Rectal smooth muscle tissue (tissue), 1 donor: Measurements from ENCODE around the gene ADAM19.
A peak's percentile ranks its signal among the peaks of the same experiment; 100 is the strongest.

ENCODE experiments used
- H3K27ac ChIP-seq: one replicate; pipeline ENCODE4 v1.7.0; 2013; ENCODE audit warnings: low read depth, low read length, inconsistent platforms
- H3K27me3 ChIP-seq: one replicate; pipeline ENCODE4 v1.7.0; 2013; ENCODE audit warnings: low read length; ENCODE audit not compliant: control insufficient read depth, insufficient read depth
- H3K36me3 ChIP-seq: one replicate; pipeline ENCODE4 v1.7.0; 2013; ENCODE audit warnings: low read length; ENCODE audit not compliant: control insufficient read depth, insufficient read depth
- H3K4me1 ChIP-seq: one replicate; pipeline ENCODE4 v1.7.0; 2013; ENCODE audit warnings: low read length; ENCODE audit not compliant: control insufficient read depth, insufficient read depth
- H3K4me3 ChIP-seq: one replicate; pipeline ENCODE4 v1.7.0; 2013; ENCODE audit warnings: low read length
- H3K9ac ChIP-seq: one replicate; pipeline ENCODE4 v1.7.0; 2013; ENCODE audit warnings: low read length

The ADAM19 gene

DNA sequence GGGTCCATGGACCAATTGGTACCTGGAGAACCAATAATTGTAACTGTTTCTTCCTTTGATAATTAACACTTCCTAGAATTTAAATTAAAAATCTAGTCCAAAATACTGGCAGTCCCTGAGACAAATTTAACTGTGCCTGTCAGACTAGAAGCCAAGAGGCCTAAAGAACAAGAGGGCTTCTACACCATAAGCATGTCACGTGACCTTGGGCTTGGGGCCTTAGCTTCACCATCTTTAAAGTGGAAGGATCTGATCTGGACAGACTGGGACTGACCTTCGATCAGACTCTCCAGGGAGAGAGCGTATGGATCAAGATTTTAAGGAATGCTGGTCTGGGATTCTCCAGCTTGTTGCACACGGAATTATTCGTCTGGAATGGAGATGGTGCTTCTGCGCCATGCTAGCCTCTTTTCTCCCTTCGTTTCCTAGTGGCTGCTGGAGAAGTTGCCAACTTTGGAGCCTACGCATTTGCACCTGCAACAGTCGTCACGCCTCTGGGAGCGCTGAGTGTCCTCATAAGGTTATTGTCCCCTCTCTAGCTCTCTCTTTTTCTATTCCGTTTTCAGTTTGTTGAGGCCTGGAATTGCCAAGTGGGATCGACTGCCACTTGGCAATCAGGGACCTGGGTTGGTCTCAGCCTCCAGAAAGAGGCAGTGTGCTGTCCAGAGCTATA is 107.1 kb downstream of the ADAM19 start:
- no peak overlapping the region for H3K4me3 ChIP-seq
- no peaks in the 10 kb centered on the region for H3K36me3 ChIP-seq
- peaks cover 19% of the 10 kb centered on the region for H3K4me1 ChIP-seq
- no peak overlapping the region for H3K27ac ChIP-seq
- H3K27me3 ChIP-seq = no peaks in the 10 kb centered on the region
- no peak overlapping the region for H3K9ac ChIP-seq

DNA sequence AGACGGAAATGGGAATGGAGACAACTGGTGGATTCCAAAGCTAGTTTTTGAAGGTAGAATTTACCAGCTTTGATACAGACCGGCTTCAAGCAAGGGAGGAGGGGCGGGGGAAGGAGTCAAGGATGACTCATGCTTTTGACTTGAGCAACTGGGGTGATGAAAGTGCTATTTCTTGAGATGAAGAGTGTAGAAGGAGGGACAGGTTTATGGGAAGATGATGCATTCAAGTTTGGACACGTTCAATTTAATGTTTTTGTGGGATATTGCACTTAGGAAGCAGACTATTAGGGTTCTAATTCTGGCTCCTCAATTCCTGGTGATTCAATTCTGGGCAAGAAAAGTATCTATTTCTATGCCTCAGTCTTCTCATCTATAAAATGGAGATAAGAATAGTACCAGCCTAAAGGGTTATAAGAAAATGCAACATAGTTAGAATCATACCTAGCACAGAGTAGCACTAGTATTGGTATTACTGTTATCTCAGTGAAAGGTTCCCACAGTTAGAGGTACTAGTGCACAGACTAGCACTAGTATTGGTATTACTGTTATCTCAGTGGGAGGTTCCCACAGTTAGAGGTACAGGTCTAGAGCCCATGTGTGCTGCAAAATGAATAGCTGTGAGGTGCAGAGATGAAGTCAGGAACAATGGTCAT is 110.9 kb downstream of the ADAM19 start:
- H3K27ac ChIP-seq = peak overlapping the region; percentile 66

DNA sequence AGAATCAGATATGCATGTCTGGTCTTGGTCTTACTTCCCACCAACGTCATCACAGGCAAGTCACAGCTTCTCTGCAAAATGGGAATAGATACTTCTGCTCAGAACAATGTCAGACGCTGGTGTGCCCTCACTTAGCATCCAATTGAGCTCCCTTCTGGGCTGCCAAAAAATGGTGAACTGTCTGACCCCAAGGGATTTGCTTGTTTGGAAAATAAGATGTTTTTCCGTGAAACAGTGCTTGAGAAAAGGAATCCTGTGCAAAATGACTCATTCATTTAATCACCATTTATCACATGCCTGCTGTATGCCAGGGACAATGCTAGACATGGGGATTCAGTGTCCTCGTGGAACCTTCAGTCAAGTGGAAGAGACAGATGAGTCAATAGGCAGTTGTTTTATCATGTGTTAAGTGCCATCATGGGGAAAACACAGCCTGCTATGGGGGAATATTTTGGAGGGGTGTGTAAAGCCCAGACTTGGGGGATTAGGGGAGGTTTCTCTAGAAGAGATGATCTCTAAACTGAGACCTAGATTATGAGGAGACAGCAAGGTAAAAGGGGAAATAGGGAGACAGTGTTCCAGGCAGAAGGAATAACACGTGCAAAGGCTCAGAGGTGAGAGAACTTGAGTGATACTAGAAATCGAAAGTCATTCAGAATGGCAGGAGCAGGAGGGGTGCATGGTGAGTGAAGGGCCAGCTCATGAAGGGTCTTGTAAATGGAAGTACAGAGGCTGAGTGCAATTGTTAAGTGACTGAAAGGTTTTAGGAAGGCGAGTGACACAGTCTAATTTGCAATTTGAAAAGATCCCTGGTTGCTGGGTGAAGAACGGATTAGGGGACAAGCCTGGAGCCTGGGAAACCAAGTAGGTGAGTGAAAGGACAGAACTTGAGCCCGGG is 111.7 kb downstream of the ADAM19 start:
- Histone ChIP-seq H3K27ac (peak overlapping the region; percentile 66), H3K27me3 (no peaks in the 10 kb centered on the region), H3K36me3 (no peaks in the 10 kb centered on the region), H3K9ac (no peak overlapping the region), H3K4me3 (no peak overlapping the region), H3K4me1 (peaks cover 10% of the 10 kb centered on the region)

More for the DNA sequence above, 110.9 kb downstream of the ADAM19 start:
- no peak overlapping the region for H3K4me3 ChIP-seq
- no peaks in the 10 kb centered on the region for H3K36me3 ChIP-seq
- no peak overlapping the region for H3K9ac ChIP-seq
- no peaks in the 10 kb centered on the region for H3K27me3 ChIP-seq
- H3K4me1 ChIP-seq = peaks cover 10% of the 10 kb centered on the region

DNA sequence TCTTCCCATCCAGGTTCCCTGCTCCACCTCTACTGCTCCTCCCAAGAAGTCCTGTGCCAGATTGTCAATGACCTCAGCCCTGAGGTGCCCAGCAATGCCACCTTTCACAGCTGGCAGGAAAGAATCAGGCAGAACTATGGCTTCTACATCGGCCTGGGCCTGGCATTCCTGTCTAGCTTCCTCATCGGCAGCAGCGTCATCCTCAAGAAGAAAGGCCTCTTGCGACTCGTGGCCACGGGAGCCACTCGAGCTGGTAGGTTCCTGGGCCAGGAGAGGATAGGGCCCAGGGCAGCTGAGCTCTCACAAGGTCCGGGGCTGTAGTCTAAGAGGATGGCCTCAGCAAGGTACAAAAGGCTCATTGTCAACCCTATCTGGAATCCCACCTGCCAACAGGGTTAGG is 112.5 kb downstream of the ADAM19 start:
- Histone ChIP-seq H3K27ac (no peak overlapping the region), H3K27me3 (no peaks in the 10 kb centered on the region), H3K4me1 (peaks cover 10% of the 10 kb centered on the region), H3K36me3 (no peaks in the 10 kb centered on the region), H3K9ac (no peak overlapping the region), H3K4me3 (no peak overlapping the region)

DNA sequence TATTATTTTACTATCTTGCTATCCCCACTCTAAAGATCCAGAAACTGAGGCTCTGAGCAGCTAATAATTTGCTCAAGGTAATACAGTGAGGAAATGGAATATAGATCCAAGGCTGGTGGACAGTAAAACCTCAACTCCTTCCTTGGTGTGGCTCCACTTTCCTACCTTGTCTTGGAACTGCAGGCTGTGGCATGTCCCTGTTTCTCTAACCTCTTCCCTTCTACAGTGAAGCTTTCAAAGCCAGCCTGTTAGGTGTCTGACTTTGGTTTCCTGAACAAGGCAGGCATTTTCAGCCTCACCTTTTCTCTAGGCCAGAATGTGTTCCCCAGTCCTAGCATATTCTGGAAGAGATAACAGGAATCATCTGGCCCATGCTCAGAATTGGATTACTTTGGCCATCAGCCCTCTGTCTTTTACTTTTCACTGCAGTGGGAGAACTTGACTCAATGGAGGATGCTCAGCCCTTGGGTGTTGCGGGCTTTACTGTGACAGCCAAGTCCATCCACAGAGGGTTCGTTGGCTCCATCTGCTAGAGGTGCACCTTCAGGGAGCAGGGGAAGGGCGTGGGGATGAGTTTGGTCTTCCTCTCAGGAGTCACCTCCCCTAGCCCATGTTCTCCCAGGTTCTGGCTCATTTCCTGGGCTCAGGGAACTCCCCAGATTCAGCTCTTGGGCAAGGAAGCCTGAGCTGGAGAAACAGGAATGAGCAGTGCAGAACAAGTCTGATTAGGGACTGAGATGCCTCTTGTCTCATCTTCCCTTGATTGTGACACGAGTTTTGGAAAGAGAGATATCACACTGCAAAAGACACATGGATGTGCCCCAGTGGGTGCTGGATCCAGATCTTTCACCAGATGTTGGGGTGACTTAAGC is 114.4 kb downstream of the ADAM19 start:
- Histone ChIP-seq H3K27ac (no peak overlapping the region), H3K4me1 (peaks cover 10% of the 10 kb centered on the region), H3K9ac (no peak overlapping the region), H3K36me3 (no peaks in the 10 kb centered on the region), H3K4me3 (no peak overlapping the region), H3K27me3 (no peaks in the 10 kb centered on the region)

DNA sequence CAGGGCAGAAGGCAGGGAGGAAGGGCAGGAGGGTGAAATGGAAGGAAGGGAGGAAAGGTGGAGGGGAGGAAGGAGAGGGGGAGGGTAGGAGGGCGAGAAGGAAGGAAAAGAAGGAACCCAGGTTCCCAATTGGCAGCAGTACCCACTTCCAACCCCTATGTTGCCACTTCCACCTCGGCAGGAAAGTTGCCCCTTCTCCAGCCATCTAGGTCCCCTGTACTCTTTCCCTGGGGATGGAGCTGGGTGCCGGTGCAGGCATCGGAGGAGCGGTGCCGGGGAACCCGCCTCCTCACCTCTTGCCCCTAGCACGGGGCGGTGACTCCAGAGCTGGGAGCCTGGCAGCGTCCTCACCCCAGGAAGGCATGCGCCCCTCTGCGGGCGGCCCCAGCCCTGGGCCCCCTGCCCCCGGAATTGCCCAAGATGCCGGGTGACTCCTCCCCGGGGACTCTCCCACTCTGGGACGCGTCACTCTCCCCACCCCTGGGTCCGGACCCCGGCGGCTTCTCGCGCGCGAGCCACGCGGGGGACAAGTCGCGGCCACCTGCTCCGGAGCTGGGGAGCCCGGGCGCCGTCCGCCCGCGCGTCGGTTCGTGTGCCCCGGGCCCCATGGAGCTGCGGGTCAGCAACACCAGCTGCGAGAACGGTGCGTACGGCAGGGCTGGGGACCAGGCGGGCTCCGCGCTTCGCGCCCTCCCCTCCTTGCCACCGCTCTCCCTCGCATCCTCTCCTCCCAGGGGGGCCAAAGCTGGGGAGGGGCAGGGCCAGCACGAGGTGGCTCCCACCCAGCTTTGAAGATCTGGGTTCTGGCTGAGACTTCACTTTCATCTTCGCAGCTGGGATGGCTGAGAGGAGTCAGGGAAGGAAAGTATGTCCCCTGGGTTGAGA is 115.6 kb downstream of the ADAM19 start, which contains the start of gene NIPAL4:
TSS of gene NIPAL4 (plus strand) at position 499 of the 885 bp plus-strand sequence. CDS start at position 607, 108 bp downstream.
- Histone ChIP-seq H3K36me3 (no peaks in the 10 kb centered on the region), H3K4me1 (peaks cover 9% of the 10 kb centered on the region), H3K27ac (peak within 1 kb of the TSS; percentile 45)

DNA sequence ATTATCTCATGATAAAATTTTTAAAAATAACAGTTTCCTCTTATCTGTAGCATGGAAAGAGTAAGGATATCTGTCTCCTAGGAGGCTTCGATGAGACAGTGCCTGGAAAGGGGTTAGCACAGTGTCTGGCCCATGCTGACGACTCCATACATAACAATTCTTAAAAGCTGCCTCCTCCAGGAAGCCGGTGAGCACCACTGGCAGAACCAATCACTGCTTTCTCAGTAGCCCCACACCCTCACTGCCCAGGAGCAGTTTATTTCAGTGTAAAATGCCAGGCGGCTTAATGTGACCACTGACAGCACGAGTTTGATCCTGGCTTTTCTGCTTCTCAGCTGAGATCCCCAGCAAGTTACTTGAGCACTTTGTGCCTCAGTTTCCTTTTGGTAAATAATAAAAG is 116.7 kb downstream of the ADAM19 start:
- Histone ChIP-seq H3K4me1 (no peaks in the 10 kb centered on the region), H3K27ac (no peak overlapping the region), H3K27me3 (no peaks in the 10 kb centered on the region), H3K4me3 (no peak overlapping the region), H3K36me3 (no peaks in the 10 kb centered on the region), H3K9ac (no peak overlapping the region)

More for the DNA sequence above, 115.6 kb downstream of the ADAM19 start, which contains the start of gene NIPAL4:
- no peaks in the 10 kb centered on the region for H3K27me3 ChIP-seq
- H3K4me3 ChIP-seq = peak within 1 kb of the TSS; percentile 61
- H3K9ac ChIP-seq = peak within 1 kb of the TSS; percentile 24

DNA sequence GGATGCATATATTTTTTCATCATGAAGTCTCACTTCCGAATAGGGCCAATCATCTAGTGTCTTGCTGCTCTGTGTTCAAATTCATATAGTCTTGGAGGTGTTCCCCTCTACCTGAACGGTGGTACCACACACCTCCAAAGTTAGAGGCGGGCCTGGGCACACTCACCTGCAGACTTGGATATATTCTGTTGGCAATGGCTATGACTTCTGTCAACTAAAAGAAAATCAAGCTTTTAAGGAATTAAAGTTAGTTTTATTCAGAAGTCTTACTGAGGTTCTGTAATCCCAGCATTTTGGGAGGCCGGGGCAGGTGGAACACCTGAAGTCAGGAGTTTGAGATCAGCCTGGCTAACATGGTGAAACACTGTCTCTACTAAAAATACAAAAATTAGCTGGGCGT is 118.2 kb downstream of the ADAM19 start:
- Histone ChIP-seq H3K4me1 (no peaks in the 10 kb centered on the region), H3K4me3 (no peak overlapping the region), H3K36me3 (no peaks in the 10 kb centered on the region), H3K27ac (no peak overlapping the region), H3K9ac (no peak overlapping the region), H3K27me3 (no peaks in the 10 kb centered on the region)

DNA sequence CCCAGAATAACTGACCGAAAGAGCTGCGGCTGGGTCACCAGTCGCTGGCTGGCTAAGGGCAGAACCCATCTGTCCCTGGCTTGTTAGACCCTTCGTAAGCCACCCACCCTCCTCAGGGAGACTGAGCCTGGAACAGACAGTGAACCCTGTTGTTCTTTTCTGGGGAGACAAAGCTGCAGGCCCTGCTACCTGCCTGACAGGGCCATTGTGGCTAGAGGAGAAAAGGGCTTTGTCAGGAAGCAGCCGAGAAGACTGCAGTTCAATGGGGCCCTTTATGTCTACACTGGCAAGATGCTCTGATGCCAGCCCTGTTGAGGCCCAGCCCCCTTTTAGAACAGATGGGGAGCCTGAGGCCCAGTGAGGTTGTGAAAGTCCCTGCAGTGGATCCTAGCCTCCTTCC is 119.3 kb downstream of the ADAM19 start:
- Histone ChIP-seq H3K4me1 (no peaks in the 10 kb centered on the region), H3K36me3 (no peaks in the 10 kb centered on the region), H3K4me3 (no peak overlapping the region), H3K27me3 (no peaks in the 10 kb centered on the region), H3K27ac (no peak overlapping the region), H3K9ac (no peak overlapping the region)

DNA sequence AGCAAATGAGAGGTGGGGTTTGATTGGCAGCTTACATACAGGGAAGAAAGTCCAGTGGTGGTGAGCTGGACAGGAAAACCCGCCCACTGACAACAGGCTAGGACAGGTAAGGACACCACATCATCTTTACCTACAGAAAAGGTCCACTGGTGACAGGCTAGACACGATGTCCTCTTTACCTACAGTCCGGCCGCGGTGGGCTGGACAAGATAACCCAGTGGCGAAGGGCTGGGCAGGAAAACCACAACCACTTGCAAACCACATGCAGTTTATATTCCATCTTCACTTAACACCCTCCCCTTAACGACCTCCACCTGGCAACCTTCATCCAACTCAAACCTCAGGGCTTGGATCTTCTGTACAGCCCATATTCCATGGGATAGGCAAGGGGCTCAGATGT is 120.5 kb downstream of the ADAM19 start:
- Histone ChIP-seq H3K27ac (no peak overlapping the region), H3K9ac (no peak overlapping the region), H3K4me1 (no peaks in the 10 kb centered on the region)

DNA sequence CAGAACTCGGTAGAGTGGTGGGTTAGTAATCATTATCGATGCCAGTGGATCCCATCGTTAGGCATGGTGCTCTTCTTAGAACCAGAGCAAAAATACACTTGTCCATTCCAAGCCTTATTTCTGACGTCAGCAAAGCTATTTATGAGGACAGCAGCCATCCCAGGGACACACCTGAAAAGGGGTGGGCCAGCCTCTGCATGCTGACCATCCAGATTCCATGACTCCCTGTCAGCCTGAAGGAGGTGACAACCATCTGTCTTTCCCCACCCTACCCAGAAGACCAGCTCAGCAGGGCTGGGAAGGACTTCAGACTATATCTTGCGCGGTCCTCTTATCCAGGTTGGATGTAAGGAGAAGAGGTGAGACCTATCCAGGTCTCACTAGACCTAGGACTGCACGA is 121.3 kb downstream of the ADAM19 start:
- no peak overlapping the region for H3K27ac ChIP-seq
- no peak overlapping the region for H3K9ac ChIP-seq
- H3K4me3 ChIP-seq = no peak overlapping the region
- H3K4me1 ChIP-seq = peaks cover 8% of the 10 kb centered on the region
- no peaks in the 10 kb centered on the region for H3K27me3 ChIP-seq
- no peaks in the 10 kb centered on the region for H3K36me3 ChIP-seq

More for the DNA sequence above, 120.5 kb downstream of the ADAM19 start:
- Histone ChIP-seq H3K27me3 (no peaks in the 10 kb centered on the region), H3K4me3 (no peak overlapping the region), H3K36me3 (no peaks in the 10 kb centered on the region)
